ENCODE measurements around the gene SLC9A3. TPM values are rescaled to one million over a fixed set of nuclear protein-coding genes. Genes with fewer than 3 reads are reported as not detected.

The SLC9A3 gene
- polyA plus RNA-seq, 5 donors: 2.1 to 3.7 (median 2.7) TPM

DNA sequence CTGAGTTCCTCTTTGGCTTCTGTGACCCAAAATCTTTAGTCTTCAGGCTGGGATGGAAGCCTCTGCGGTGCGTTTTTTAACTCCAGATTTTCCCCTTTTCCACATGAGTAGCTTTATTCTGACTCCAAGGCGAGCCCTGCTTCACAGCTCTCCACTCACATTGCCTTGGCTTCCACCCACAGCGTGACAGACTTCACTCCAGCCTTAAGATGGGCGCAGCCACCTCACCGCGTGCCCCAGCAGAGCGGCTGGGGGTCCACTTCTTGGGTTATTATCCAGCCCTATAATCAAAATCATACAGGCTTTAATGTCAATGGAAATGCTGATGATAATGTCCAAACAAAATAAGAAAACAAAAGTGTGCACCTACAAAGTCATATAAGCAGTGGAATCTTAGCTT lies 80.0 kb downstream of the SLC9A3 start:
- DNase-seq: no peak

DNA sequence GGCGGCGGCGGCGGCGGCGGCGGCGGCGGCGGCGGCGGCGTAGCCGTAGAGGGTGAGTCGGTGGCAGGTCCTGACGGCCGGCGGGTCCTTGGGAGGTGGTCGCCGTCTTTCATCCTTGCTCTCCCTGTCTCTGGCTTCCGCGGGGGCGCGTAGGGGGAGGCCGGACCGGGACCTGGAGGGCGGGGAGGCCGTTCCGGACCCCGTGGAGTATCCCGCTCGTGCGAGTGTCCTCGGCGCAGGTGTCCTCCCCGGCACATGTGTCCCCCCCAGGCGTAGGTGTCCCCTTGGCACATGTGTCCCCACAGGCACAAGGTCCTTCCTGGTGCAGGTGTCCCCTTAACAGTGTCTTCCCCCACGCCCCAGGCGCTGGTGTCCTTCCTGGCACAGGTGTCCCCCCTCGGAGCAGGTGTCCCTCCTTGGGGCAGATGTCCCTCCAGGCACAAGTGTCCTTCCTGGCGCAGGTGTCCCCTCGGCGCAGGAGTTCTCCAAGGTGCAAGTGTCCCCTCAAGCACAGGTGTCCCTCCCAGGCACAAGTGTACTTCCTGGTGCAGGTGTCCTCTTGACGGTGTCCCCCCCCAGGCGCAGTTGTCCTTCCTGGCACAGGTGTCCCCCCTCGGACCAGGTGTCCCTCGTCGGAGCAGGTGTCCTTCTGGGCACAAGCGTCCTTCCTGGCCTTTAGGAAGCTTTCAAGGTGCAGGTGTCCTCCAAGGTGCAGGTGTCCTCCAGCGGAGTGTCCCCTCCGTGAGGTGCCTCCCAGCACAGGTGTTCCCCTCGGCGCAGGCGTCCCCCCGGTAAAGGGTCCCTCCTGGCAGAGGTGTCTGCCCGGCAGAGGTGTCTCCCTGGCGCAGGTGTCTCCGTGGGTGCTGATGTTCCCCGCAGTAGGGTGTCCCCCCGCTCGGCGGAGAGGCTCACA lies 80.8 kb downstream of the SLC9A3 start:
- no peak for DNase-seq

DNA sequence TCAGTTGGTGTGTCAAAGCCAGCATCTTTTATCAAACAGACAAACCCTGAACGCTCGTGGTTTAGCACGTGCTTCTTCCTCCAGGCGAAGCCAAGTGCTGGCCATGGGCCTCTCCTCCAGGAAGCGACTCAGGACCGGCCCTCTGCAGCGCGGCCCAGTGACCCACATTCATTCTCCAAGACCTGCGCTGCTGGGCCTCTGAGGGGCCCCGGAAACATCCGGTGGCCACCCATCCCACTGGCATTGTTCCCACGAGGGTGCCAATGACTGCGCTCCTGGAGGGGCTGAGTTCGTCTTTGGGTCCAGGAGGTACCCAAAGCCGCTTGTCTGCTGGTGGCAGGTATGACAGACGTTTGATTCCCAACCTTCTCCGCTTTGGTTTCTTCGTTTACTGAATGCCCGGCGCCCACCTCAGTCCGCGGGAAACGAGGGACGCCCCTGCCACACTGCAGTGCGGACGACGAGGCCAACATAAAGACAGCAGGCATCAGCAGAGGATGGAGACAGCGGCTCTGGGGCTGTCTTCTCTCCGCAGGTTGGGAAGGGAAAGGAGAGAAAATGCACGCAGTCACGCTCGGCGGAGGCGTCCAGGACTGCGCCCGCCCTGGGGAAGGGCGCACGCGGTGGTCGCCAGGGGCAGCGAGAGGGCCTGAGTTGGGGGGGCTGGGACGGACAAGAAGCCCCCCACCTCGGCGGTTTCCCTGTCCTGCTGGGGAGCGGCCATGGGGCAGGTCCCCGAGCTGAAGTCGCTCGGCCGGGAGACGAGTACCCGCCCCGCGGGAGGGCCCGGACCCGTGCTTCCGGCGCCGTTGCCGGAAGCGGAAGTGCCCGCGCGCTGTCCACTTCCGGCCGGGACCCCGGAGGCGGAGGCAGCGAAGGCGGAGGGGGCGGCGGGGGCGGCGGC lies 81.7 kb downstream of the SLC9A3 start, which contains the start of gene EXOC3:
TSS of gene EXOC3 (plus strand) at position 842 of the 904 bp plus-strand sequence. CDS start 3,030 bp downstream, outside the sequence.
- DNase-seq: peak; percentile 67 to 78

DNA sequence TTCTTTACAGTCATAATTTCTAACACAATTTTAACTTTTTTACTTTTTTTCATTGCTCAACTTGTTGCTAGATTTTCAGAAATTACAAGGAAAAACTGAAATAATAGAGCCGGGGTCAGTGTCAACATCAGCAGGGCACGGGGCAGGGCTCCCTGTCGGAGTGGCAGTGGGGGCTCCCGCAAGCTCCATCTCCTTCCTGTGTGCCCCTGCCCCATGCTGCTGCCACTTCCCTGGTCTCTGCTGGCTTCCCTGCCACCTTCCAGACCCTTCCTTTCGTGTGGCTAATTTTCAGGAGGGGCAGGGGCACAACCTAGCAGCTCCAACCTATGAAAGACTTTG lies 82.3 kb downstream of the SLC9A3 start:
- no peak for DNase-seq

DNA sequence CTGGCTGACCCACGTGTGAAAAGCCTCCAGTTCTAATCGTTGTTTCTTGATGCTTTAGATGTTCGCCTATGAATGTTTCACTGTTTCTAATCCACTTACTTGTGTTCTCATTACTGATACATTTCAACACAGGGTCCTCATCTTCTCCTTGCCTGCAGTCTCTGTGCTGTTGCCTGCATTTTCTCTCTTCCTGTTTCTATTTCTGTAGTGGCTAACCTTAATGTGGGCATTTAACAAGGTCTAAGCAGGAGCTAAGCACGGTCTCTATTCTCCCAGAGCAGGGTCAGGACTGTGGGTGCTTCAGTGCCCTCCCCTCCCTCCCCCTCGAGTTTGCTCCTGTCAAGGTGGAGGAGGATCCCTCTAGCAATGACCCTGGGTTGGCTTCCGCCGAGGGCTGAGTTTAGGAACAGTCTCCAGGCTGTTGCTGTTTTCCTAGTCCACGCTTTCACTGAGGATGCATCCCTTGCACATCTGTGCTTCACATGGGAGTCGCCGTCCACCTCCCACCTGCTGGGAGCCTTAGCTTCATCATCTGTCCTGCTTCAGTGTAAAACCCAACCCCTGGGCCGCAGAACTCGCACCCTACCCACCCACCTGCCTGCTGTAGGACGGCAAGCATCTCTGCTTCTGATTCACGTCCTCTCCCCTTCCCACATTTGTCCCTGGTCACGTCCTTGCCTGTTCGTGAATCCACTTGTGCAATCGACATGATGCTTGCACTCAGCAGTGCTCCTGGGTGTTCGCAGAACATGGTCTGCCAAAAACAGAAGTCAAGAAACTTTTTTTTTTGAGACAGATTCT lies 83.6 kb downstream of the SLC9A3 start:
- no peak for DNase-seq

DNA sequence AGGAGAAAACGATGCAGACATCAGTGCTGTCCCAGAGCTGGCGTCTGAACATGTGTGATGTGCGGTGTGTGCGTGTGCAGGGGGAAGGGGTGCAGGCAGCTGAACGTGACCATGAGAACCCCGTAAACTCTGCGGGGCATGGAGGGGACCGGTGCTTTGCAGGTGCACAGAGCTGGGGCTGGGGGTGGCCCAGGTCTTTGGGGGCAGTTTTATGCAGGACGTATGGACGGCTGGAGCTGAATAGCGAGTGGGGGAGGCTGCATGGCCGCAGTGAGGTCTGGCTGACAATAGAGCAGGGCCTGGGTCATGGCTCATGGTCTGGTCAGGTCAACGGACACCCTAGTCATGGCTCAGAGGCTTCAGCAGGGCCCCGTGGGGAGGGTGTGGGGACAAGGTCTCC lies 84.6 kb downstream of the SLC9A3 start:
- no peak for DNase-seq

DNA sequence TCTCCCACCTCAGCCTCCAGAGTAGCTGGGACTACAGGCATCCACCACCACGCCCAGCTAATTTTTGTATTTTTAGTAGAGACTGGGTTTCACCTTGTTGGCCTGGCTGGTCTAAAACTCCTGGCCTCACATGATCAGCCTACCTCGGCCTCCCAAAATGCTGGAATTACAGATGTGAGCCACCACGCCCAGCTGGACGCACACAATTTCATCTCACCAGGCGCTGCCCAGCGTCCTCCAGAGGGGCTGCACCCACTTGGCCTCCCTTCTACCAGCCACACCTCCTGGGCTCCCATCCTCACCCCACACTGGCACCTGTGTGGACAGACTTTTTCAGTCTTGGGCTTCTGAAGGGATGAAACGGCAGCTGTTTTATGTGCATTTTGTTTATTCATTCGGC lies 85.1 kb downstream of the SLC9A3 start:
- DNase-seq: no peak

DNA sequence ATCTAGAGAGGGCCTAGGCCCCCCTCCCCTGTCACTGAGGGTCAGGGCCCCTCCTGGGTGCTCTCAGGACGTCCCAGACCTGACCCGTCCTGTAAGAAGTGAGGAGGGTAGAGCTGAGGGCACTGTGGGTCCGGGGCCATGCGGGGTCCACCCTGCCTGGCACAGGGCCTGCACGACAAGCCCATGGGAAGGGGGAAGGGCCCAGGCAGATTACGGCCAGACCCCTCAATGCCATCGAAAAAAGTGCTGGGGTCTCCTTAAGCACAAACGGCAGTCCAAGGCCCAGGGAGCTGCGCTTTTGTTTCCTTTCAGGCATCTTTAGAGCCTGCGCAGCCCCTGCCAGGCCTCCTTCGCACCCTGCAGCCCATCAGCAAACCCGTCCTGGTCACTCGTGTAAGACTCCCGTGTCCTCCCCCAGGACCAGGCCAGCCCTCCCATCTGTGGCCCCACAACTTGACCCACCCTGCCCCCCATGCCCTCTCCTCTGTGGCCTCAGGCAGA lies 85.7 kb downstream of the SLC9A3 start:
- no peak for DNase-seq

DNA sequence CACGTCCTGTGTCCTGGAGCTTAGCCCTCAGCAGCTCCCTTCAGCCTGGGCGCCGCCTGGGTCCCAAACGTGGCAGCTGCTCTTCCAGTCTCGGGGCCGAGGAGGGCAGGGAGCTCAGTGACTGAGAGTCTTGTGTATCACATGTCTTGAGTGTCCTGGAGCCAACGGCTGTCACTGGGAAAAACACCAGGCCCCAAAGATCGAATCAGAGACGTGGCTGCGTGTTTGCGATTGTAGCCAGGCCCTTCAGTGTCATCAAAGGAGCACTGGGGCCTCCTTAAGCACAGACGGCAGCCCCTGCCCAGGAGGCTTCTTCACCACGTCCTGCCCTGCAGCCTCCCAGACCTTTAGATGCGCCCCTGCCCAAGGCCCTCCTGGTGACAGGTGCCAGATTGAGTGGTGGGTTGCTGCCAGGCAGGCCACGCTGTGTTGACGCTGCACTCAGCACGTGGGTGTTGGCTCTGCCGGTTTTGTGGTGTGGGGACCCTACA lies 86.9 kb downstream of the SLC9A3 start:
- no peak for DNase-seq

DNA sequence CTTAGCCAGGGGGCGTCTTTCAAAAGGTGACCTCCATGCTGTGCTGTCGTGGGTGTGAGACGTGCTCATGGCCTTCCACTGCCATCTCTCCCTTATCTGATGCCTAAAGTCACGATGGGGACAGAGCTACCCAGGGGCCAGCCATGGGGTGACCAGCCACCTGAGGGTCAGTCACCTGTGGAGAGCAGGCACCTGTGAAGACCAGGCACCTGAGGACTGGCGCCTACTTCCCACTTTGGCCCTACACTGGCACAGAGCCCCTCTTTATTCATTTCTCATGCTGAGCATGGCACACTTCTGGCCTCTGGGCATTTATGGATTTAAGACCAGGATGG lies 87.6 kb downstream of the SLC9A3 start:
- no peak for DNase-seq

DNA sequence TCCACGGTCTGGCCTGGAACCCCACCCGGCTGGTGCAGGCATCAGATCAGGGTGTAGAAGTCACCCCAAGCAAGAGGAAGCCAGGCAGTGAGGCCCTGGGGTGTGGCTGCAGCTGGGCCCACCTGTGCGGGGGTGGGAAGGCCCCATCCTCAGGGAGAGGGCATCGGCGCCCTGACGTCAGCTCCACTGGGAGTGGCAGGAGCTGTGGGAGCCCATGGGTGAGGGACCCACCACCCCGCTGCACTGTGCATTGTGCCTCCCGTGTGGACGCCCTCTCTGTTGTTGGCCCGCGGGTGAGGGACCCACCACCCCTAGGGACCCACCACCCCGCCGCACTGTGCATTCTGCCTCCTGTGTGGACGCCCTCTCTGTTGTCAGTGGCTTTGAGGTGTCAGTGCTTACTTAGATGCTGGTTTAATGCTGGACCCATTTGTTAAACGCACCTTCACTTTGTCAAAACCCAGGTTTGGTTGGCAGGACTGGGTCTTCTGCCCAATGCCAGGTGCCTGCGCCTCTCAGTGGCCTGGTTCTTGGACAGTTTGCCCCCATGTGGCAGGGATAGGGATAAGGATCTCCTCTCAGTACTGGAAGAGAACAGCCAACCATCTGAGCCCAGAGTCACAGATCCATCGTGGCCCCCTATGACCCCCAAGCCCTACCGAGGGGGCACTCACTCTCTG lies 88.1 kb downstream of the SLC9A3 start:
- no peak for DNase-seq

DNA sequence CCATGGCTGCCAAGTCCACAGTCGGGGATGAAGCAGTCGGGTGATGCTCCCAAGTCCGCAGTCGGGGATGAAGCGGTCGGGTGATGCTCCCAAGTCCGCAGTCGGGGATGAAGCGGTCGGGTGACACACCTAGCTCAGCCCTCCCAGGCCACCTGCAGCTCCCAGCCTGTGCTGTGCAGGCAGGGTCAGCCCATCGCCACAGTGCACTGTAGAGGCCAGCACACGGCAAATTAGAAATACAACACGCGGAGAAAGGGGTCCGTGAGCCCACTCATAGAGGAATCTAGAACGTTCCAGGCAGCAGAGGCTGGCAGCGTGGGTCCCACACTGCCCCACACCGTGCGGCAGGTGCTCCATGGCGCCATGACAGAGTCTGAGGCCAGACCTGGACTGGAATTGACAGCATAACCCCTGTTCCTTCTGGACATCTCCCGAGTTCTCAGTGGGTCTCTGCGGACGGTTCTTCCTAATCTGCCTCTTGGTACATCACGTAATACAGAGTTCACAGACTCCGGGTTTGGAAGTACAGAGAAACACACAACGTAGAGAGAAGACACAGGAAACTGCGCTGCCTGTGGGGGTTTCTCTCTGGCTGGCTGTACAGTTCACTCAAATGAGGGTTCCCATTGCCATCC lies 89.0 kb downstream of the SLC9A3 start:
- no peak for DNase-seq

DNA sequence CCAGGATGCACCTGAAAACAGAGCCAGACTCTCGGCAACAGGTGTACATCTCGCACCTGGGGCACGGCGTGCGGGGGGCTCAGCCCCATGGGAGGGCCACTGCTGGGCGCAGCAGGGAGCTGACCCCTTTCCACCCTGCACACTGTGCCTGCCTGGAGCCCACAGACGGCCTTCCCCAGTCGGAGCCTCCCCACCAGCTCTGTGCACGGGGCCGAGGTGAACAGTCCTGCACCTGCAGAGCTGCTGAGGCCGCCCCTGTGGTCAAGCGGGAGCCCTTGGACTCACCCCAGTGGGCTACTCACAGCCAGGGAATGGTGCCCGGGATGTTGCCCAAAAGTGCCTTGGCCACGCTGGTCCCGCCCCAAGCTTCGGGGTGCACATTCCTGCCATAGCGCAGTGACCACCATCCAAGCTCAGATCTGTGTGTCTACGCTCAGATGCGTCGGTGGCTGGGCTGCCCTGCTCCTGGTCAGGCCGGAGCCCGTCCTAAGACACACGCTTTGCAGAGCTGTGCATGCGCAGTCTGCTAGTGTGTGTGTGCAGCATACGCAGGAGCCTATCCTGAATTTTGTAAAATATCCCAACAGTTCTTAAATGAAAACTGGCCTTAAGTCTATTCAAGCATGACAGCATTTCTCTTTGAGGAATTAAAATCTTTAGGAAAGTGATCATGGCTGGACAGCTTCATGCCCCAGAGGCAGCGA lies 89.7 kb downstream of the SLC9A3 start:
- no peak for DNase-seq

DNA sequence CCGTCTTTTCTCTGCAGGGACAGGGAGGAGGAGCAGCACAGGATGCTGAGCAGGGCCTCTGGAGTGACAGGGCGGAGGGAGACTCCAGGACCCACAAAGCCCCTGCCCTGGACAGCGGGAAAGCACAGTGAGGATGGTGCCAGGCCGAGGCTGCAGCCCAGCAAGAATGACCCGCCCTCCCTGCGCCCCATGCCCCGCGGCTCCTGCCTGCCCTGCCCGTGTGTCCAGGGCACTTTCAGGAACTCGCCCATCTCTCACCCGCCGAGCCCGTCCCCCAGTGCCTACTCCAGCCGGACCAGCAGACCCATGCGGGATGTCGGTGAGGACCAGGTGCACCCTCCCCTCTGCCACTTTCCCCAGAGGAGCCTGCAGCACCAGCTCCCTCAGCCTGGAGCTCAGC lies 90.4 kb downstream of the SLC9A3 start:
- DNase-seq: no peak

DNA sequence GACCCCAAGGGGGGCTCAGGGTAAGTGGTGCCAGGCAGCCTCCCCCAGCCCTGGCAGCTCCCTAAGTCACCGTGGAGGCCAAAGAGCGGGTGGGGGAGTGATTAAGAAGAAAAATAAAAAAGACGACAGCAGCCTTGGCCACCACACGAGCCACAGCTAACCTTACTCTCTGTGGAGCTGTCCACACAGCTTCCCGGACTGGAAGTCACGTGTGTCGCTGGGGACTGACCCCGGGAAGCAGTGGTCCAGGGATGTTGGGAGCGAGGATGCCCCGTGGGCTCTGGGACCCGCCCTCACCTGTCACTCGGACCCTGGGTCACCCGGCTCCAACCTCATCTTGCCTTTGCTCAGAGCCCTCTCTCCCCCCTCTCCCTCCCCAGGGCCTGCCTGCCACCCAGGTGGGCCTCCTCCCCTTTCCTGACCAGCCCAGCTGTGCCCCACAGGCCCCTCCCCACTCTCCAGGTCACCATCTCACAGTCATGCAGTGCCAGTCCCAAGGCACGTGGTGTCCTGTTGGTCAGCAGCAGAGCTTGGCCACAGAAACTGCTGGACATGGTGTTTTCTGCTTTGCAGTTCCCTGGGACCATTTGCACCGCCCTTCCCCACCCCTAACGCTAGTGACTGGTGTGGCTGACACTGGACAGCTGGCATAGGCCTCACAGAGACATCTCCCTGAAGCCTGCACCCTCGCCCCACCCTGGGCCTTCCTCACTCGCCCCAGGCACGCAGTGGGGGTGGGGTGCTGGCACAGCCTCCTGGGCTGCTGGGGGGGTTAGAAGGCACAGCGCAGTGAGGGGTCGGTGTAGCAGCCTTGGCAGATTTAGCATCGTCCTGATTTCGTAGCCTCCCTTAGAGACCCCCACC lies 91.1 kb downstream of the SLC9A3 start:
- DNase-seq: peak; percentile 86 to 88

DNA sequence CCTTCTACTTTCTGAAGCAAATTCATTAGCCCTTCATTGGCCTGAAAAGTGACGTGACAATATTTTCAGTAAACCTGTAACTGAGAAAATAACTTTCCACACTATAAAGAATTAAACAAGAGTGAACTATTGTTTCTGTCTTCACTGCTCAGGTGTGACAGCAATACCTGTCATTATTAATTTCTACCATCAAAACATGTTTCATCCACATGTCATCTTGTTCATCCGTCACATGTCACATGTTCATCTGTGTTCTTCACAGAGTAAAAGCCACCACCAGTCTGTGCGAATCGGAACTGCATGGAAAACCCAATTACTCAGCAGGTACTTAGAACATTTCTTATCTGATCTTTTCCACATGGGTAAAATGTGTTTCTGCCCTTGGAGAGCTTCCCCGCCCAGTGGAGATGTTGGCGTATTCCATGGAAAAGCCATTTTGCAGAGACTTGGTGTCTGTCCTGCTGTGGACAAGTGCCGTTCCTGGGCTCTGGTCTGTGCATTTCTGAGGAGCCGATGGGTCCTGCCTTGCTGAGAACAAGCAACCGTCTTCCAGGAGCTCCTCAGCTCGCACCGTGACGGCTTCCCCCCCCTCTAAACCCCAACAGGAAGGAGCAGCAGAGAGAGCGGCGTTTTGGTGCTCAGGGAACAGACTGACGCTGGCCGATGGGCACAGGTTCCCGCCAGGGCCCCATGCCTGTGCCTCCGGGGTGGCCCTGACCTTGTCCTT lies 91.9 kb downstream of the SLC9A3 start:
- no peak for DNase-seq

DNA sequence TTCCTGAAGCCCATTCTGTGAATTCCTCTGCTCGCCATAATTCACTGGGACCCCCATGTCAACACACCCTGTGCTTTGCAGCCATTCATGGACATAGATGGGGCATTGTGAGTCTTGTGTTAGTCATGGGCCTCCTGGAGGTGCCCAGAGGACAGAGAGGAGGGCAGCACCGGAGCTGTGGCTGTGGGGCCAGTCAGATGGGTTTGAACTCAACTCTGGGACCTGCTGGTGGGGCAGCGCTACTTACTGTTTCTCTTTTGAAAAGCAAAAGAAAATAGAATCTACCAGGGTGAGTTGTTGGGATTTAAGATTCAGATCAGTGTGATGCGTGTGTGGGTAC lies 92.6 kb downstream of the SLC9A3 start:
- no peak for DNase-seq

DNA sequence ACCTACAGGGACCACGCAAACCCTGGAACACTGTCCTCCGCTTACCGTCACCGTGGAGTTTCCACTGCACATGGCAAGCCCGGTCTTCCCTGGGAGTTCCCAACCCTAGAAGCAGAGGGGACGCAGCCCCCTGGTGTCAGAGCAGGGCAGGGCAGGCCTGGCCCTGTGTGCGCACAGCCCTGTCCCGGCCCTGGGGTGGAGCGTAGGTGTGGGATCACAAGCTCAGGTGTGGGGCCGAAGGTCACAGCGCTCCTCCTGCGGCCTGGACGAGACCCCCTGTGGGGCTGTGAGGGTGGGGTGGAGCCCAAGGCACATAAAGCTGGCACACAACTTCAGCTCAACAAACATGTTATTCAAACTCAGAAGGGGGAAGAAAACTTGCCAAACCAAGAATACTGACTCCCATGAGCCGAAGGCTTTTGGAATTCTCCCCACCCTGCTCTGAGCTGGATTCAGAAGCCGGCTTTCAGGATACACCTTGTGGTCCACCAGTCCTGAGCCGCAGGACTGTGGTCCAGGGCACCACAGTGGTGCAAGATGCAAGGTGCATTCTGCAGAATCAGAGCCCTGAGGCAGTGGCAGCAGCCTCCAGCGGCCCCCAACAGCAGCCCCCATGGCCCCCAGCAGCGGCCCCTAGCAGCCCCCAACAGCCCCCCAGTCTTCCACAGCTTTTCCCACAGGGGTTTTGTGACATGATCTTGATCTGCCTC lies 93.1 kb downstream of the SLC9A3 start:
- DNase-seq: no peak

Data from right lung (tissue), 5 donors.